IMR-90 (cell line): Measurements from ENCODE around the gene ADCK2. TPM values are rescaled to one million over a fixed set of nuclear protein-coding genes. Genes with fewer than 3 reads are reported as not detected.
A peak's percentile ranks its signal among the peaks of the same experiment; 100 is the strongest.

ENCODE experiments used
- ATAC-seq: fragments of 200-7000 bp; cut with Tn5 transposase; 2 replicates; pipeline ENCODE4 v1.9.1; 2020; ENCODE audit warnings: low read depth, mild to moderate bottlenecking, moderate library complexity
- BruUV-seq: library from RNA; stranded (reverse); fragments of 400-500 nt; replicated peaks from 2 replicates; lab custom pipeline; 2021; lab: Mats Ljungman, UMichigan
- CTCF ChIA-PET: fragments of 300-600 bp; formaldehyde crosslinking; extraction: SDS; loops from one replicate; lab custom pipeline; 2021; ENCODE audit warnings: antibody characterized with exemption; lab: Yijun Ruan, JAX
- POLR2A ChIA-PET: fragments of 300-600 bp; sonication (Branson Sonifier 250); formaldehyde crosslinking; loops from one replicate; lab custom pipeline; 2022; ENCODE audit warnings: antibody characterized with exemption; ENCODE audit not compliant: unreplicated experiment; lab: Charles Lee
- DNase-seq: peaks from one replicate; pipeline ENCODE4 v3.0.0; 2013
- H2AFZ ChIP-seq: replicated peaks from 2 replicates; pipeline ENCODE3; 2013; ENCODE audit warnings: low read length, mild to moderate bottlenecking; ENCODE audit not compliant: poor library complexity
- H2AK5ac ChIP-seq: 2 replicates; pipeline ENCODE4 v1.6.1; 2013; ENCODE audit warnings: low read depth, low read length, inconsistent platforms
- H2AK9ac ChIP-seq: replicated peaks from 2 replicates; pipeline ENCODE3; 2013; ENCODE audit warnings: mild to moderate bottlenecking, low read depth, low read length, moderate library complexity; ENCODE audit not compliant: poor library complexity
- H2BK120ac ChIP-seq: 2 replicates; pipeline ENCODE4 v1.6.1; 2013; ENCODE audit warnings: low read depth, low read length, inconsistent platforms
- H2BK15ac ChIP-seq: 3 replicates; pipeline ENCODE4 v1.6.1; 2013; ENCODE audit warnings: low read depth, low read length, inconsistent platforms
- H2BK20ac ChIP-seq: 2 replicates; pipeline ENCODE4 v1.6.1; 2013; ENCODE audit warnings: low read depth, mild to moderate bottlenecking, inconsistent platforms, low read length, moderate library complexity
- H2BK5ac ChIP-seq: 2 replicates; pipeline ENCODE4 v1.6.1; 2013; ENCODE audit warnings: mild to moderate bottlenecking, low read depth, low read length, inconsistent platforms; ENCODE audit not compliant: poor library complexity, severe bottlenecking
- H3K14ac ChIP-seq: replicated peaks from 2 replicates; pipeline ENCODE4 v1.6.1; 2013; ENCODE audit warnings: low read depth, low read length, inconsistent platforms
- H3K18ac ChIP-seq: 2 replicates; pipeline ENCODE4 v1.6.1; 2013; ENCODE audit warnings: low read depth, low read length, control low read depth
- H3K23ac ChIP-seq: 2 replicates; pipeline ENCODE4 v1.6.1; 2013; ENCODE audit warnings: low read depth, low read length, inconsistent platforms
- H3K27ac ChIP-seq: 2 replicates; pipeline ENCODE4 v1.5.1; 2013; ENCODE audit warnings: mild to moderate bottlenecking, control low read depth, low read length; ENCODE audit not compliant: insufficient read depth
- H3K27me3 ChIP-seq: 2 replicates; pipeline ENCODE4 v1.6.1; 2013; ENCODE audit warnings: low read length; ENCODE audit not compliant: control insufficient read depth, insufficient read depth
- H3K36me3 ChIP-seq: 2 replicates; pipeline ENCODE4 v1.6.1; 2013; ENCODE audit warnings: low read length, mixed read lengths; ENCODE audit not compliant: control insufficient read depth, insufficient read depth
- H3K4ac ChIP-seq: 2 replicates; pipeline ENCODE4 v1.6.1; 2013; ENCODE audit warnings: low read depth, low read length, inconsistent platforms
- H3K4me1 ChIP-seq: 2 replicates; pipeline ENCODE4 v1.6.1; 2013; ENCODE audit warnings: low read length, mixed read lengths; ENCODE audit not compliant: control insufficient read depth, insufficient read depth
- H3K4me2 ChIP-seq: 2 replicates; pipeline ENCODE4 v1.6.1; 2013; ENCODE audit warnings: low read depth, mild to moderate bottlenecking, control low read depth, low read length, moderate library complexity
- H3K4me3 ChIP-seq: 2 replicates; pipeline ENCODE4 v1.5.1; 2013; ENCODE audit warnings: low read depth, mild to moderate bottlenecking, control low read depth, low read length, moderate library complexity; ENCODE audit not compliant: insufficient read depth
- H3K56ac ChIP-seq: 2 replicates; pipeline ENCODE4 v1.6.1; 2013; ENCODE audit warnings: low read length, inconsistent platforms; ENCODE audit not compliant: insufficient read depth; ENCODE audit errors: extremely low read depth
- H3K79me1 ChIP-seq, 2 experiments: 2 replicates each; pipeline ENCODE4 v1.6.1; 2013; ENCODE audit warnings: low read length in 2 of 2, inconsistent platforms in 1 of 2, low read depth in 1 of 2
- H3K9ac ChIP-seq: 2 replicates; pipeline ENCODE4 v1.6.1; 2013; ENCODE audit warnings: low read depth, low read length, control low read depth
- H3K9me1 ChIP-seq: 2 replicates; pipeline ENCODE4 v1.6.1; 2013; ENCODE audit warnings: low read length, inconsistent platforms; ENCODE audit not compliant: insufficient read depth
- H3K9me3 ChIP-seq: 2 replicates; pipeline ENCODE4 v1.6.1; 2013; ENCODE audit warnings: low read length; ENCODE audit not compliant: control insufficient read depth, insufficient read depth
- H4K20me1 ChIP-seq: 2 replicates; pipeline ENCODE4 v1.6.1; 2013; ENCODE audit warnings: low read length, inconsistent platforms; ENCODE audit not compliant: insufficient read depth
- H4K5ac ChIP-seq: 2 replicates; pipeline ENCODE4 v1.6.1; 2013; ENCODE audit warnings: mild to moderate bottlenecking, low read depth, low read length, control low read depth
- H4K8ac ChIP-seq, 2 experiments: 2 replicates each; pipeline ENCODE4 v1.6.1; 2013; ENCODE audit warnings: low read depth in 2 of 2, low read length in 2 of 2, control low read depth in 1 of 2, inconsistent platforms in 1 of 2
- H4K91ac ChIP-seq: 2 replicates; pipeline ENCODE4 v1.6.1; 2013; ENCODE audit warnings: low read depth, low read length, inconsistent platforms; ENCODE audit not compliant: insufficient read depth
- CEBPB ChIP-seq: IDR thresholded peaks from 2 replicates; pipeline ENCODE4 v1.6.1; 2012; ENCODE audit warnings: low read depth, low read length, improper control_type of control experiment
- CHD1 ChIP-seq: IDR thresholded peaks from 2 replicates; pipeline ENCODE4 v1.6.1; 2012; ENCODE audit warnings: low read depth, low read length, improper control_type of control experiment
- MAFK ChIP-seq: IDR thresholded peaks from 2 replicates; pipeline ENCODE4 v1.6.1; 2012; ENCODE audit warnings: low read depth, low read length, improper control_type of control experiment
- MAZ ChIP-seq: IDR thresholded peaks from 2 replicates; pipeline ENCODE4 v1.6.1; 2012; ENCODE audit warnings: low read depth, mild to moderate bottlenecking, low read length, improper control_type of control experiment, moderate library complexity, borderline replicate concordance
- RAD21 ChIP-seq: IDR thresholded peaks from 2 replicates; pipeline ENCODE4 v1.6.1; 2012; ENCODE audit warnings: low read length, improper control_type of control experiment
- WGBS, 2 experiments: methylation state at CpG; one replicate each; pipeline versions ENCODE4 v1.1.5 to v1.1.7; 2013; ENCODE audit warnings: missing lambda C conversion rate in 2 of 2; ENCODE audit not compliant: insufficient read length in 1 of 2; ENCODE audit errors: extremely low coverage in 2 of 2; 5-methylcytosine and 5-hydroxymethylcytosine counted together
- dilution Hi-C: fragments of 300-500 bp; cut with HindIII; formaldehyde crosslinking; loops from one replicate; pipeline ENCODE4 v1.14.3; 2018; ENCODE audit warnings: low sequenced_read_pairs; ENCODE audit not compliant: unreplicated experiment
- in situ Hi-C: fragments of 300-500 bp; cut with MboI; formaldehyde crosslinking; loops from 3 replicates; pipeline ENCODE4 v1.14.3; 2019; ENCODE audit warnings: low sequenced_read_pairs, inconsistent platforms, mixed read lengths
- intact Hi-C: fragments of 100-400 bp; cut with micrococcal nuclease; formaldehyde crosslinking; loops from 2 replicates; pipeline ENCODE4 v1.10.0; 2022
- polyA plus RNA-seq, 3 experiments: library from polyadenylated mRNA; depleted of rRNA; stranded (reverse); fragments of >200 nt; gene quantifications; 2 replicates each; pipeline ENCODE4 v1.2.3, GENCODE V29; 2012; ENCODE audit warnings: low replicate concordance in 1 of 3
- total RNA-seq: library from RNA; depleted of rRNA; stranded (reverse); fragments of >200 nt; gene quantifications from 2 replicates; pipeline ENCODE4 v1.2.3, GENCODE V29; 2012

The ADCK2 gene
- total and polyA plus RNA-seq, 2 of the 4 experiments (the other 2 are of a cell fraction) = 7.1 to 10.0 TPM

DNA sequence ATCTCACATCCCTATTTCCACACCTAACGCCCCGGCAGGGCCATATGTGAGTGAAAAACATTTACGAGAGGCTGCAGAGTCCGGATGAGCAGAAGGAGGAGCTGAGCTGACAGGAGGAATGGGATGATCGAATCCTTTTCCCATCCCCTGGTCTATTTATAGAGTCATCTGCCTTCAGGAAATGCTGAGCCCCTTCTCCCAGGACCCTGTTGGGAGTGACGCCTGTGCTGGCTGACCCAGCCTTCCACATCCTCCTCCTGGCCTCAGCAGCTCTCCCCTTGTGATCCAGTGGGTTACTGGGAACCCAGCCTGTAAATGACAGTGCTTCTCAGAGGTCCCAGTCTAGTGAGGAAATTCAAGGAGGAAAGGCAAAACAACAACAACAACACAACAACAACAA is 48.8 kb upstream of the ADCK2 start:
- ChIA-PET POLR2A (no interaction called here), CTCF (interaction anchor here (0.9 kb wide), 1 partner anchor 22 kb away, joined by 3 read pairs; no protein-coding TSS in a partner anchor)
- no TSS peak for BruUV-seq
- Histone ChIP-seq H2BK5ac (peak overlapping the region; percentile 26), H2AK5ac (peak overlapping the region; percentile 65; the same call in 1 of the 2 replicates), H2BK20ac (peak overlapping the region; percentile 38), H4K8ac (peak overlapping the region; percentile 39 to 48; a peak in 2 of 4 replicates), H3K56ac (no peak overlapping the region), H3K79me1 (peaks cover 13 to 60% of the 10 kb centered on the region in 2 experiments), H3K4me2 (no peak overlapping the region), H4K91ac (peak overlapping the region; percentile 75), H3K27me3 (no peaks in the 10 kb centered on the region), H4K5ac (peak overlapping the region; percentile 54), H3K9me1 (peaks cover 14% of the 10 kb centered on the region; the same call in 1 of the 2 replicates), H3K14ac (no peak overlapping the region; the same call in 1 of the 2 replicates), H3K4ac (peak overlapping the region; percentile 82), H3K4me3 (no peak overlapping the region), H2BK120ac (peak overlapping the region; percentile 24; the same call in 1 of the 2 replicates), H3K4me1 (peaks cover 19% of the 10 kb centered on the region), H3K27ac (no peak overlapping the region; the same call in 1 of the 2 replicates), H3K9ac (no peak overlapping the region), H2AFZ (no peak overlapping the region), H2BK15ac (peak overlapping the region; percentile 29; the same call in 2 of the 3 replicates), H3K9me3 (no peaks in the 10 kb centered on the region), H3K18ac (peak overlapping the region; percentile 2; the same call in 1 of the 2 replicates), H2AK9ac (no peak overlapping the region), H4K20me1 (no peaks in the 10 kb centered on the region; the same call in 1 of the 2 replicates), H3K23ac (no peak overlapping the region), H3K36me3 (peaks cover 10% of the 10 kb centered on the region)
- no peak for TF ChIP-seq CEBPB
- TF ChIP-seq MAFK = no peak
- TF ChIP-seq MAZ = no peak
- no peak for TF ChIP-seq CHD1
- no peak for TF ChIP-seq RAD21
- DNase-seq (peak; percentile 63), ATAC-seq (no peak)
- intact Hi-C loops = no loop called here
- WGBS, 2 experiments = no CpG with 5 or more reads among the region's 6 CpGs
- dilution Hi-C loops = no loop called here
- in situ Hi-C loops = no loop called here
